BJ (cell line): ENCODE measurements around the gene ZDHHC22. TPM values are rescaled to one million over a fixed set of nuclear protein-coding genes. Genes with fewer than 3 reads are reported as not detected.
"Not testable (repeated sequence)": the region's sequence is repeated elsewhere in the genome, so short reads cannot be mapped to it uniquely, and the experiment has no call there.

ENCODE experiments used
- CTCF ChIA-PET: fragments of 350-600 bp; formaldehyde crosslinking; extraction: SDS; loops from one replicate; lab custom pipeline; 2021; ENCODE audit warnings: antibody characterized with exemption, inconsistent platforms; lab: Yijun Ruan, JAX
- POLR2A ChIA-PET: fragments of 300-600 bp; sonication (Branson Sonifier 250); formaldehyde crosslinking; extraction: SDS; loops from one replicate; lab custom pipeline; 2021; ENCODE audit warnings: antibody characterized with exemption; lab: Charles Lee
- DNase-seq: peaks from one replicate; pipeline ENCODE4 v3.0.0-alpha.2; 2011; ENCODE audit warnings: low read depth
- H3K27me3 ChIP-seq: 2 replicates; pipeline ENCODE4 v1.6.0; 2011; ENCODE audit warnings: low read length; ENCODE audit not compliant: control insufficient read depth, insufficient read depth
- H3K36me3 ChIP-seq: 2 replicates; pipeline ENCODE4 v1.5.1; 2011; ENCODE audit warnings: low read length; ENCODE audit not compliant: control insufficient read depth, insufficient read depth
- H3K4me3 ChIP-seq: 2 replicates; pipeline ENCODE4 v1.5.1; 2011; ENCODE audit warnings: low read depth, mild to moderate bottlenecking, control low read depth, low read length
- CTCF ChIP-seq: IDR thresholded peaks from 2 replicates; pipeline ENCODE4 v1.5.1; 2011; ENCODE audit warnings: low read depth, mild to moderate bottlenecking, control low read depth, inconsistent platforms, low read length, moderate library complexity; ENCODE audit not compliant: insufficient read depth
- polyA plus RNA-seq: library from polyadenylated mRNA; depleted of rRNA; stranded (reverse); fragments of >200 nt; gene quantifications from 2 replicates; pipeline ENCODE4 v1.2.3, GENCODE V29; 2011

Gene ZDHHC22
- polyA plus RNA-seq, 1 experiment, result not detected

DNA sequence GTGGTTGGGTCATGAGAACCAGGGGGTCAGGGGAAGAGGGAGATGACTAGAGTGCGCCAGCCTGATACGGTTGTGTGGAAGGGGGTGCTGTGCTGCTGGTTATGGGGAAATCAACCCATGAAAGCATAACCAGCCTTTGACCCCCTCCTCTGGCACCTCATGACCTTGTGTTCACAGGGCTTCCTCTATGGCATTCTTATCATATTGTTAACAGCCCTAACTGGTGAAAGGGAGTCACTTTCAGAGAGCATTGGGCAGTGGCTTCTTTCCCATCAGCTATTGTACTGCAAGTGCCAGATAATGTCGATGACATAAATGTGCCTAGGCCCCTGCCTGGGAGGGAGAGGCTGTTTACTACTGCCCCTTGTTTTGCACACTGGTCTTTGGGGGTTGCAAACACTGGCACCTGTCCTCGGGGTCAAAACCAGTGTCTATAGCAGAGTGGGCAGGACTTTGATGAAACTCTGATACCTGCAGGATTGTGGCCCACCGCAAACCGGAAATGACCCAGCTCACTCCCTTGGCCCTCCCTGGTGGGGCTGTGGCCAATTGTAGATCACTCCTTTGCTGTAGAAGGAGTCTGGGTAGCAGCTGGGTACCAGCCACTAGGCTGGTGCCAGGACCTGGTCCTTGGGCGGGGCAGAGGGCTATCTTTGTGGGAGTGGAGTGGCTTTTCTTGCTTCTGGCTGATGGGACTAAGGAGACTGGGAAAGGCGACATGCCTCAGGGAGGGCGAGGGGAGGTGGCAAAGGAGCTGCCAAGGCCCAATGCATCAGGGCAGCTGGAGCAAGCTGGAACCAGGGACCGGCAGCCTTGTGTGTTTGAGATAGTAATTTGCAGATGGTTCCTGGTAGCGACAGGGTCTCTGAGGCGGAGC lies 39.4 kb upstream of the ZDHHC22 start:
- ChIA-PET POLR2A (no interaction called here), CTCF (no interaction called here)
- TF ChIP-seq CTCF, result no peak
- DNase-seq, result no peak
- no peak overlapping the region for H3K4me3 ChIP-seq
- H3K36me3 ChIP-seq, result no peaks in the 10 kb centered on the region
- H3K27me3 ChIP-seq, result peaks cover 15% of the 10 kb centered on the region

DNA sequence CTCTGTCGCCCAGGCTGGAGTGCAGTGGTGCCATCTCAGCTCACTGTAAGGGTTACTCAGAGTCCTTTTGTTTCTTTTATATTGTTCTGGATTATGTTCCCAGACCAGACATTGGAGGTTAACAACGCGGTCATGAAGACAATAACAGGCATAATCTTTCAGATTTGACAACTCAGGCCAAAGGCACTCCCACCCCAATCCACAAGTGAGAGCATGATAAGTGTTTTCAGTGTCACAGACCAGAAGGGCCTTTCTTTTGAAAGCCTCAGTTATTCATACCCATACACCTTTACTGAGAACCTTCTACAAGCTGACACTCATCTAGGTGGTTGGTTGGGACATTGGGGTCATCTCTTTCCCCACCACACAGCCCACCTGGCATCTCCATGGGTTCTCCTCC lies 37.1 kb upstream of the ZDHHC22 start:
- H3K27me3 ChIP-seq, result peaks cover 14% of the 10 kb centered on the region
- no peak overlapping the region for H3K4me3 ChIP-seq
- no peak for DNase-seq
- POLR2A ChIA-PET, result no interaction called here
- CTCF ChIA-PET, result interaction anchor here (1.0 to 1.2 kb wide), 2 partner anchors 10 to 54 kb away, joined by 4 read pairs; no protein-coding TSS in a partner anchor
- no peak for TF ChIP-seq CTCF
- no peaks in the 10 kb centered on the region for H3K36me3 ChIP-seq

DNA sequence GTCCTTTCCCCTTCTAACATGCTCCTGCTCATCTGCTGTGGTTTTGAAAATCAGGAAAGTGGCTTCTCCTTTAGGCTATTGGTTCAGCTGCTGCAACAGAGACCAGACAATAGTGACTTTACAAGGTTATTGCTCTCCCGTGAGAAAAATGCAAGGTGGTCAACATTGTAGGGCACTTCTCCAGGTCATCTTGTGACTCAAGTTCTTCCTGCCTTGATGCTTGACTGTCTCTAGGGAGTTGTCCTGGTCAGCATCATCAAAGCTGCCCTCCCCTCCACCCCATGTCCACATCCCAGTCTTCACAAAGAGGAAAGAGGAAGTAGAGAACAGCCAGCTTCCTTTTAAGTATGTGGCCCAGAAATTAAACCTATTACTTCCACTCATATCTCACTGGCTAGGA lies 36.1 kb upstream of the ZDHHC22 start:
- ChIA-PET CTCF (interaction anchor here (1.0 kb wide), 1 partner anchor 11 kb away, joined by 4 read pairs; no protein-coding TSS in a partner anchor), POLR2A (no interaction called here)
- H3K36me3 ChIP-seq, result no peaks in the 10 kb centered on the region
- no peak for DNase-seq
- no peak for TF ChIP-seq CTCF
- peaks cover 8% of the 10 kb centered on the region for H3K27me3 ChIP-seq
- no peak overlapping the region for H3K4me3 ChIP-seq

DNA sequence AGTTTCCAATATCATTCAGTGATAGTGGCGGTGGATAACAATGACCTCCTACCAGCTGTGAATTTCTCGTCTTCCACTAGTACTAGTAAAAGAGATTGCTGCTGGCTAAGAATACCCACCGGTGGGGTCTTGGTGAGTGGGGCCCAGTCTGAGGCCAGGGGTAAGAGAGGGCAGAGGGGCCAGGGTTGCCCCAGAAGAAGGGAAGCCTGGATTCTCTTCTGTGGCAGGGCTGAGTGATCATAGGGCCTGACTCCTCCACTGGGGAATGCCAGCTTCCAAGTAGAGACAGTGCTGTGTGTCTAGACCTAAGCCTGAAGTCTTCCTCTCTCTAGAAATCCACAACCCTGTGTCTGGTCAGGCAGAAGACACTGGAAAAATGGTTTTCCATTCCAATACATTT lies 34.3 kb upstream of the ZDHHC22 start:
- Histone ChIP-seq H3K36me3 (no peaks in the 10 kb centered on the region), H3K27me3 (no peaks in the 10 kb centered on the region; the same call in 1 of the 2 replicates), H3K4me3 (no peak overlapping the region)
- CTCF ChIA-PET, result no interaction called here
- POLR2A ChIA-PET, result no interaction called here
- DNase-seq, result no peak
- TF ChIP-seq CTCF, result no peak

GRCh38 chr14:77173911-77174617 lies 32.5 kb upstream of the ZDHHC22 start:
- H3K27me3 ChIP-seq, CTCF ChIA-PET, DNase-seq, H3K4me3 ChIP-seq, H3K36me3 ChIP-seq, POLR2A ChIA-PET: not testable (repeated sequence)
